BJ (cell line): ENCODE measurements around the gene CFI. TPM values are rescaled to one million over a fixed set of nuclear protein-coding genes. Genes with fewer than 3 reads are reported as not detected.
A peak's percentile ranks its signal among the peaks of the same experiment; 100 is the strongest.

Source experiments
- CTCF ChIA-PET: fragments of 350-600 bp; formaldehyde crosslinking; extraction: SDS; loops from one replicate; lab custom pipeline; 2021; ENCODE audit warnings: antibody characterized with exemption, inconsistent platforms; lab: Yijun Ruan, JAX
- POLR2A ChIA-PET: fragments of 300-600 bp; sonication (Branson Sonifier 250); formaldehyde crosslinking; extraction: SDS; loops from one replicate; lab custom pipeline; 2021; ENCODE audit warnings: antibody characterized with exemption; lab: Charles Lee
- DNase-seq: peaks from one replicate; pipeline ENCODE4 v3.0.0-alpha.2; 2011; ENCODE audit warnings: low read depth
- H3K27me3 ChIP-seq: 2 replicates; pipeline ENCODE4 v1.6.0; 2011; ENCODE audit warnings: low read length; ENCODE audit not compliant: control insufficient read depth, insufficient read depth
- H3K36me3 ChIP-seq: 2 replicates; pipeline ENCODE4 v1.5.1; 2011; ENCODE audit warnings: low read length; ENCODE audit not compliant: control insufficient read depth, insufficient read depth
- H3K4me3 ChIP-seq: 2 replicates; pipeline ENCODE4 v1.5.1; 2011; ENCODE audit warnings: low read depth, mild to moderate bottlenecking, control low read depth, low read length
- polyA minus RNA-seq: library from RNA; depleted of rRNA, polyadenylated mRNA; stranded (reverse); fragments of >200 nt; gene quantifications from 2 replicates; pipeline ENCODE4 v1.2.3, GENCODE V29; 2011; rRNA and poly(A)+ RNA removed
- polyA plus RNA-seq: library from polyadenylated mRNA; depleted of rRNA; stranded (reverse); fragments of >200 nt; gene quantifications from 2 replicates; pipeline ENCODE4 v1.2.3, GENCODE V29; 2011; rRNA removed
- TF ChIP-seq, protein P1 (sequence below): IDR thresholded peaks from 2 replicates; pipeline ENCODE4 v1.5.1; 2011; ENCODE audit warnings: low read depth, mild to moderate bottlenecking, control low read depth, inconsistent platforms, low read length, moderate library complexity; ENCODE audit not compliant: insufficient read depth

The CFI gene
- 1.3 and 3.0 TPM in 2 replicates for polyA plus RNA-seq
- polyA minus RNA-seq: 0.24 and 0.46 TPM in 2 replicates

DNA sequence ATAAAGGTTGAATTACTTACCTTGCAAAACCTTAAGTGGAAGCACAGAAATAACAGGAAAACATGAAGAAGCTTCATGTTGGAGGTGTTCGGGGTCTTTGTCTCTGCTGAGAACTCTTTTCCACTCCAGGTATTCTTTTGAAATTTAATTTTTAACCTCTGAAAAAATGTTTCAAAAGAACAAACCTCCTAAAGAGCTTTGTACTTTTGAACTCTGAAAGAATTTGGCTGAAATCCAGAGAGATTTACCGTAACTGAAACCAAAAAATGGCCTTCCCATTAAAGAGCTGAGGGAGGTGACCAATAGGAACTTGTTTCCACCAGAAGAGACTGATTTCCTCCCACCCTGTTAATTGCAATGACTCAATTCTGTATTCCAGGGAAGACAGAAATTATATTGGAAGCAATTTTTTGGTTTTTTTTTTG lies at the start of gene CFI:
CFI (minus strand) TSS at position 105 of the 425 bp plus-strand sequence; CDS start at position 77, 28 bp downstream.
- CTCF ChIA-PET: interaction anchor here (0.7 kb wide), 1 partner anchor 380 kb away, joined by 3 read pairs; no protein-coding TSS in a partner anchor
- POLR2A ChIA-PET: interaction anchor here (0.7 kb wide), 1 partner anchor 365 kb away, joined by 4 read pairs; no protein-coding TSS in a partner anchor
- H3K4me3 ChIP-seq: no peak within 1 kb of the TSS

DNA sequence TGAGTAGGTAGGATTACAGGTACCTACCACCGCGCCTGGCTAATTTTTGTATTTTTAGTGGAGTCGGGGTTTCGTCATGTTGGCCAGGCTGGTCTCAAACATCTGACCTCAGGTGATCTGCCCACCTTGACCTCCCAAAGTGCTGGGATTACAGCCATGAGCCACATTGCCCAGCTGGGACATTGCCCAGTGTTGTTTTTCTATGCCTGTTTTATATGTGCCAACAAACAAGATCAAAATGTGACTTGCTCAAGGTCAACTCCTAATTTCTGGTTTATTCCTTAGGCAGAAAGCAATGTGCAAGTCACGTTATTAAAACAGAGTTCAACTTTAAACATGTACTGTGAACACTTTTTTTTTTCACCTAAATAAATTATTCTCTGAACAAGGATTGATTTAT lies 48.8 kb upstream of the CFI start:
- Histone ChIP-seq H3K36me3 (no peaks in the 10 kb centered on the region), H3K27me3 (no peaks in the 10 kb centered on the region), H3K4me3 (no peak overlapping the region)
- TF ChIP-seq, protein P1, sequence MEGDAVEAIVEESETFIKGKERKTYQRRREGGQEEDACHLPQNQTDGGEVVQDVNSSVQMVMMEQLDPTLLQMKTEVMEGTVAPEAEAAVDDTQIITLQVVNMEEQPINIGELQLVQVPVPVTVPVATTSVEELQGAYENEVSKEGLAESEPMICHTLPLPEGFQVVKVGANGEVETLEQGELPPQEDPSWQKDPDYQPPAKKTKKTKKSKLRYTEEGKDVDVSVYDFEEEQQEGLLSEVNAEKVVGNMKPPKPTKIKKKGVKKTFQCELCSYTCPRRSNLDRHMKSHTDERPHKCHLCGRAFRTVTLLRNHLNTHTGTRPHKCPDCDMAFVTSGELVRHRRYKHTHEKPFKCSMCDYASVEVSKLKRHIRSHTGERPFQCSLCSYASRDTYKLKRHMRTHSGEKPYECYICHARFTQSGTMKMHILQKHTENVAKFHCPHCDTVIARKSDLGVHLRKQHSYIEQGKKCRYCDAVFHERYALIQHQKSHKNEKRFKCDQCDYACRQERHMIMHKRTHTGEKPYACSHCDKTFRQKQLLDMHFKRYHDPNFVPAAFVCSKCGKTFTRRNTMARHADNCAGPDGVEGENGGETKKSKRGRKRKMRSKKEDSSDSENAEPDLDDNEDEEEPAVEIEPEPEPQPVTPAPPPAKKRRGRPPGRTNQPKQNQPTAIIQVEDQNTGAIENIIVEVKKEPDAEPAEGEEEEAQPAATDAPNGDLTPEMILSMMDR: no peak
- DNase-seq: no peak
- CTCF ChIA-PET: no interaction called here
- POLR2A ChIA-PET: no interaction called here

More for the DNA sequence above, at the start of gene CFI:
- peak; percentile 30 for DNase-seq
- Histone ChIP-seq H3K36me3 (no peaks in the 10 kb centered on the region), H3K27me3 (no peaks in the 10 kb centered on the region; the same call in 1 of the 2 replicates)
- TF ChIP-seq, protein P1: no peak

DNA sequence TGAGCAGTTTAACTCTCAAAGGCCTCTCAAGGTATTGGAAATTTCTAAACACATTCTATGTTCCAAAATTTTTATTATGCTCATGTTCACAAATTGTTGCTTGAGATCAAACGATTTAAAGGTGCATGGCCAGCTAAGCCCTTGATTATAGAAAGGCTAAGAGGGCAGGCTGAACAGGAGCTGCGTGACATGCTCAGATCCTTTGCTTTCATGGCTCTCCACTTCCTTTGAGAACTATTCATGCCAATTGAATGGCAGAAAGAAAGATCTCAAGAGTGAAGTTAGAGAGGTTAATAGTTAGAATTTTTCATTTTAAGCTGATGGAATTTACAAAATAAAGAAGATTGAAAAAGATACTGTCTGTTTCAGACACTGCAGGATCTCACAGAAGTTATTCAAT lies 46.7 kb upstream of the CFI start:
- Histone ChIP-seq H3K4me3 (no peak overlapping the region), H3K27me3 (no peaks in the 10 kb centered on the region), H3K36me3 (no peaks in the 10 kb centered on the region)
- ChIA-PET CTCF (interaction anchor here (0.7 kb wide), 1 partner anchor 44 kb away, joined by 3 read pairs; no protein-coding TSS in a partner anchor), POLR2A (no interaction called here)
- TF ChIP-seq, protein P1: no peak
- no peak for DNase-seq

DNA sequence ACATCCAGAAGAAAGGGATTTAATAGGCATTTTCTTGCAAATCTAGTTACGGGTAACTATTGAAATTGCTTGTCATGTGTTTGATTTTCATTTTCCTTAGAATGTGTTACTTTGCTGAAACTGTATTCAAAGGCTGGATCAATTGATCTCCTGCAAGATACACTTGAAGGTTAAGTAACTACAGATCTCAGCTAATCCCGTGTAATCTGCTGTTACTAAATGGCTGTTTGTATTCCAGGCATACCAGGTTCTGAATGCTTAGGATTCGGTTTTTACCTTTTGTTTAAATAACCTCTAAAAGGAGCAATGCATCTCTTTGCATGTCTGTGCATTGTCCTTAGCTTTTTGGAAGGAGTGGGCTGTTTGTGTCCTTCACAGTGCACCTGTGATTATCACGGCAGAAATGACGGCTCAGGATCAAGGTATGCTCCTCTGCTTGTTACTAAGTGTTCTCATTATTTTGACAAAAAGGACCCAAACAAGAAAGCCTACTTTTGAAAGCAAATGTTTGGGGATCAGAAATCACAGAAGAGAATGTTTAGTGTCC lies 46.2 kb upstream of the CFI start, which contains the start of gene LRIT3:
LRIT3 (plus strand) TSS at position 212 of the 547 bp plus-strand sequence; CDS start at position 307, 95 bp downstream.
- H3K27me3 ChIP-seq: no peaks in the 10 kb centered on the region
- no peak within 1 kb of the TSS for H3K4me3 ChIP-seq
- H3K36me3 ChIP-seq: no peaks in the 10 kb centered on the region
- no peak for DNase-seq
- TF ChIP-seq, protein P1: no peak
- POLR2A ChIA-PET: no interaction called here
- CTCF ChIA-PET: no interaction called here

DNA sequence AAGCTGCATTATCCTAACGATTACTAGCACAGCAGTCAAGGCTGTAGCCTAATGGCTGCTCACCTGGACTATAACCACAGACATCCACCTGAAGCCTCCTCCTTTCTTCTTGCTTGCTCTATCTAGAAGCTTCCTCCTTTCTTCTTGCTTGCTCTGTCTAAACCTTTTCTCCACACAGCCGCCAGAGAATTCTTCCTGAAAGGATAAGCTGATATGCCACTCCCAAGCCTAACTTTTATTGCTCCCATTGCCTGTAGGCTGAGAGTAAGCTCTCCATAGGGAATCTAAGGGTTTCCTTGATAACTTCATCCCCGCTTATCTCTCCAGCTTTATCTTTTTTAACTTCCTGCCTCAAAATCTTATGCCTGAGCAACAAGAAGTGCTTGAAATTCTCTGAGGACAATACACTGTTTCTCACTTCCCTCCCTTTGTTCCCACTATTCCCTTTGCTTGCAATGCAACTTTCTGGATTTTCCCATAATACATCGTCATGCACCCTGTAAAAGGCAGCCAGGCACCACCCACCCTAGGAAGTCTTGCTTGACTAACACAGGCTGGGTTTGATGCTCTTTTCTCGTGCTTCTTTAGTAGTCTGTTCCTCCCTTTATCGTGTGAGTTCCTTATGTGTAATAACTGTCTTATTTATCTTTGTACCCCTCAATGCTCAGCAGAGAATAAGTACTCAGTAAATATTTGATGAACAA lies 44.7 kb upstream of the CFI start:
- Histone ChIP-seq H3K4me3 (no peak overlapping the region), H3K27me3 (no peaks in the 10 kb centered on the region), H3K36me3 (no peaks in the 10 kb centered on the region)
- POLR2A ChIA-PET: no interaction called here
- CTCF ChIA-PET: no interaction called here
- no peak for DNase-seq
- TF ChIP-seq, protein P1: no peak
